Caki2 (cell line): ENCODE data around the gene MAP7D2. TPM values are rescaled to one million over a fixed set of nuclear protein-coding genes. Genes with fewer than 3 reads are reported as not detected.

Experiments used
- DNase-seq: peaks from one replicate; pipeline ENCODE4 v3.0.0-alpha.2; 2015; ENCODE audit warnings: low read depth
- in situ Hi-C: cut with HindIII; loops from 2 replicates; pipeline ENCODE4 v1.10.0; 2016; ENCODE audit warnings: low sequenced_read_pairs, low pct_unique_long_range_greater_than_20kb, mixed read lengths
- total RNA-seq: library from RNA; depleted of rRNA; stranded (reverse); fragments of >200 nt; shearing (Covaris generic); gene quantifications from 2 replicates; pipeline ENCODE4 v1.2.3, GENCODE V29; 2014; ENCODE audit warnings: low replicate concordance

Gene MAP7D2
- total RNA-seq, 1 experiment from 2014 or later, result 1.6 TPM

- in situ Hi-C loops, result no loop called here
- no peak for DNase-seq
Measured at GRCh38 chrX:20059467-20060128, 57.1 kb downstream of the MAP7D2 start.

GRCh38 chrX:20057479-20057878 is 59.2 kb downstream of the MAP7D2 start:
- no peak for DNase-seq
- in situ Hi-C loops, result no loop called here

GRCh38 chrX:20056704-20057103 is 60.0 kb downstream of the MAP7D2 start:
- peak; percentile 79 for DNase-seq
- in situ Hi-C loops, result no loop called here

GRCh38 chrX:20053537-20053936 is 63.2 kb downstream of the MAP7D2 start:
- in situ Hi-C loops, result no loop called here
- no peak for DNase-seq

GRCh38 chrX:20046864-20047263 is 69.8 kb downstream of the MAP7D2 start:
- DNase-seq, result no peak
- in situ Hi-C loops, result no loop called here

- DNase-seq, result no peak
- in situ Hi-C loops, result no loop called here
Measured at GRCh38 chrX:20046223-20046622, 70.5 kb downstream of the MAP7D2 start.

- DNase-seq, result no peak
- in situ Hi-C loops, result no loop called here
Measured at GRCh38 chrX:20042221-20042620, 74.5 kb downstream of the MAP7D2 start.

GRCh38 chrX:20038966-20039365 is 77.7 kb downstream of the MAP7D2 start:
- in situ Hi-C loops, result no loop called here

GRCh38 chrX:20037186-20037585 is 79.5 kb downstream of the MAP7D2 start:
- in situ Hi-C loops, result no loop called here
- no peak for DNase-seq

More at GRCh38 chrX:20038966-20039365, 77.7 kb downstream of the MAP7D2 start:
- no peak for DNase-seq

- in situ Hi-C loops, result no loop called here
- DNase-seq, result no peak
Measured at GRCh38 chrX:20032201-20032600, 84.5 kb downstream of the MAP7D2 start.

GRCh38 chrX:20029728-20030127 is 87.0 kb downstream of the MAP7D2 start:
- DNase-seq, result peak; percentile 14
- in situ Hi-C loops, result no loop called here

- no peak for DNase-seq
- in situ Hi-C loops, result no loop called here
Measured at GRCh38 chrX:20028588-20028987, 88.1 kb downstream of the MAP7D2 start.

GRCh38 chrX:20026278-20026677 is 90.4 kb downstream of the MAP7D2 start:
- in situ Hi-C loops, result no loop called here
- peak; percentile 31 for DNase-seq

GRCh38 chrX:20019672-20020365 is 96.9 kb downstream of the MAP7D2 start:
- in situ Hi-C loops, result no loop called here

GRCh38 chrX:20016616-20016945 is 100.1 kb downstream of the MAP7D2 start:
- DNase-seq, result no peak
- in situ Hi-C loops, result no loop called here

More at GRCh38 chrX:20019672-20020365, 96.9 kb downstream of the MAP7D2 start:
- DNase-seq, result no peak

GRCh38 chrX:20015945-20016615 is 100.6 kb downstream of the MAP7D2 start:
- in situ Hi-C loops, result no loop called here
- DNase-seq, result no peak

GRCh38 chrX:20015422-20015821 is 101.3 kb downstream of the MAP7D2 start:
- DNase-seq, result no peak
- in situ Hi-C loops, result no loop called here

- DNase-seq, result no peak
- in situ Hi-C loops, result no loop called here
Measured at GRCh38 chrX:20011608-20012007, 105.1 kb downstream of the MAP7D2 start.

GRCh38 chrX:20007962-20008622 is 108.6 kb downstream of the MAP7D2 start:
- in situ Hi-C loops, result no loop called here
- DNase-seq, result no peak
